Adrenal gland (tissue), 12 donors: ENCODE measurements around the gene MAN2A2. TPM values are rescaled to one million over a fixed set of nuclear protein-coding genes. Genes with fewer than 3 reads are reported as not detected.

Experiments used
- DNase-seq, 7 donors: peaks; one replicate each; pipeline ENCODE4 v3.0.0-alpha.2; 2019 to 2020
- H3K27ac ChIP-seq, 5 donors: fragments of 200-600 bp; sonication (generic) in 4 of 5; 1 replicate in 3 of 5; 2 replicates in 2 of 5; pipeline versions ENCODE4 v1.5.1 to v1.8.0; 2016 to 2020; ENCODE audit warnings: mild to moderate bottlenecking in 1 of 5
- H3K27me3 ChIP-seq: fragments of 200-600 bp; 2 replicates; pipeline ENCODE4 v1.8.0; 2021
- H3K36me3 ChIP-seq, 2 donors: fragments of 200-600 bp; replicated peaks in 1 of 2; 1 replicate in 1 of 2; 2 replicates in 1 of 2; pipeline versions ENCODE4 v1.5.1 to v1.8.0; 2018 to 2022
- H3K4me1 ChIP-seq, 2 donors: fragments of 200-600 bp; replicated peaks in 1 of 2; 1 replicate in 1 of 2; 2 replicates in 1 of 2; pipeline versions ENCODE4 v1.5.1 to v1.8.0; 2018 to 2021
- H3K4me3 ChIP-seq, 4 donors: fragments of 200-600 bp; sonication (generic) in 3 of 4; one replicate each; pipeline ENCODE4 v1.5.1; 2016 to 2018
- H3K9me3 ChIP-seq, 3 donors: fragments of 200-600 bp; sonication (generic) in 1 of 3; replicated peaks in 1 of 3; 1 replicate in 2 of 3; 2 replicates in 1 of 3; pipeline versions ENCODE4 v1.5.1 to v1.8.0; 2016 to 2021
- POLR2A ChIP-seq, 2 donors: fragments of 450-650 bp; IDR thresholded peaks; one replicate each; pipeline ENCODE4 v1.6.1; 2017; ENCODE audit warnings: antibody characterized with exemption in 2 of 2, mild to moderate bottlenecking in 2 of 2, moderate library complexity in 1 of 2
- WGBS, 4 donors: extraction: QIAGEN DNeasy Blood & Tissue Kit in 2 of 4; methylation state at CpG; one replicate each; pipeline versions ENCODE4 v1.1.5 to v1.1.7; 2013 to 2017; 5-methylcytosine and 5-hydroxymethylcytosine counted together
- intact Hi-C, 2 donors: fragments of 100-400 bp; cut with DNase I; formaldehyde crosslinking; loops; one replicate each; pipeline versions ENCODE4 v1.14.1 to v1.15.0; 2022 to 2023
- polyA plus RNA-seq, 3 donors: library from polyadenylated mRNA; stranded (reverse); fragments of 200-250 nt in 2 of 3; fragments of 350-450 nt in 1 of 3; fragmentation: Illumina TruSeq in 1 of 3; extraction: RNeasy Lipid Tissue Mini Kit (QIAGEN cat#74804) in 1 of 3; gene quantifications; one replicate each; pipeline ENCODE4 v1.2.3, GENCODE V29; 2013 to 2014
- total RNA-seq, 9 donors: library from RNA; depleted of rRNA in 4 of 9; stranded (reverse); fragments of >200 nt in 4 of 9; fragments of 120-200 nt in 1 of 9; fragmentation: NEBNext Ultra II Directional in 1 of 9; extraction: Animal tissue kit (Norgen Biotek cat#: 25700) in 1 of 9; gene quantifications; one replicate each; pipeline versions ENCODE4 v1.1.0 to v1.2.4, GENCODE V29; 2013 to 2023
- TF ChIP-seq, protein P1 (sequence below), 6 experiments: fragments of 450-650 bp in 4 of 6; fragments of 200-600 bp in 2 of 6; sonication (generic) in 1 of 6; IDR thresholded peaks; 1 replicate in 5 of 6; 2 replicates in 1 of 6; pipeline versions ENCODE4 v1.5.1 to v1.8.0; 2016 to 2021; ENCODE audit warnings: antibody characterized with exemption in 6 of 6, mild to moderate bottlenecking in 2 of 6, moderate library complexity in 1 of 6
- donor health status: healthy with polysubstance abuse.
- donor health status: Bipolar disorder and iron deficiency.
- donor health status: DM: yes; HTN: yes; CAD: no.
- donor health status: DM: no; HTN: no; CAD: no.
- donor health status: DM: no; HTN: no; CAD: no.
- donor health status: DM: yes; HTN: yes; CAD: no.

The MAN2A2 gene
- total and polyA plus RNA-seq, 12 donors = 13.3 to 94.6 (median 64.6) TPM

DNA sequence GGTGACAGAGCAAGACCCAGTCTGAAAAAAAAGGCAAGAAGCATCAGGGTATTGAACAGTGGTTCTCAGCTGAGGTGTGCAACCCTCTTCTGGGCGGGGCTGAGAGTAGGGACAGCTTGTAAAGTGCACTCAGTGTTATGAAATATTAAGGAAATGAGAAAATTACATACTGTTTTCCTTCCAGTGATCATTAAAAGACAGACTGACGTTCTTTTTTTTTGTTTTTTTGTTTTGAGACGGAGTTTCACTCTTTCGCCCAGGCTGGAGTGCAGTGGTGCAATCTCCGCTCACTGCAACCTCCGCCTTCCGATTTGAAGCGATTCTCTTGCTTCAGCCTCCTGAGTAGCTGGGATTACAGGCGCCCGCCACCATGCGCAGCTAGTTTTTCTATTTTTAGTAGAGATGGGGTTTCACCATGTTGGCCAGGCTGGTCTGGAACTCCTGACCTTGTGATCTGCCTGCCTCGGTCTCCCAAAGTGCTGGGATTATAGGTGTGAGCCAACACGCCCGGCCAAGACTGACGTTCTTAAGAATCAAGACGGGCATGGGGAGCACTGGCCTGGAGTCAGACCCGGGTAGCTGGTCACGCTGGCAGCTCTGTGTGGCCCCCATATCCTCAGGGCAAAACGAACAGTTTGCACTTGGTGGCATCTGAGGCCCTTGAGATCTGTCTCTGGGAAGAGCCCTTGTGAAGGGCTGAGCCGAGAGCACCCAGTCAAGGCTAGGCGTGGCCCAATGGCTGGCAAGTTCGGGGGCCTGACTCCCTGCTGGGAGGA is 11.4 kb downstream of the MAN2A2 start:
- intact Hi-C loops = no loop called here
- H3K9me3 ChIP-seq = no peaks in the 10 kb centered on the region
- peak overlapping the region in 4 of 5 donors; percentile 22 to 90 (median 83) for H3K27ac ChIP-seq
- H3K4me1 ChIP-seq = peaks cover 16 to 20% of the 10 kb centered on the region in 2 donors
- peaks cover 0 to 95% of the 10 kb centered on the region in 2 donors for H3K36me3 ChIP-seq
- no peak overlapping the region for H3K4me3 ChIP-seq
- DNase-seq = no peak
- 82 to 92% (median 86%) methylated on average over 20 to 22 of the region's 22 CpGs for WGBS, 4 donors
- TF ChIP-seq, protein P1, sequence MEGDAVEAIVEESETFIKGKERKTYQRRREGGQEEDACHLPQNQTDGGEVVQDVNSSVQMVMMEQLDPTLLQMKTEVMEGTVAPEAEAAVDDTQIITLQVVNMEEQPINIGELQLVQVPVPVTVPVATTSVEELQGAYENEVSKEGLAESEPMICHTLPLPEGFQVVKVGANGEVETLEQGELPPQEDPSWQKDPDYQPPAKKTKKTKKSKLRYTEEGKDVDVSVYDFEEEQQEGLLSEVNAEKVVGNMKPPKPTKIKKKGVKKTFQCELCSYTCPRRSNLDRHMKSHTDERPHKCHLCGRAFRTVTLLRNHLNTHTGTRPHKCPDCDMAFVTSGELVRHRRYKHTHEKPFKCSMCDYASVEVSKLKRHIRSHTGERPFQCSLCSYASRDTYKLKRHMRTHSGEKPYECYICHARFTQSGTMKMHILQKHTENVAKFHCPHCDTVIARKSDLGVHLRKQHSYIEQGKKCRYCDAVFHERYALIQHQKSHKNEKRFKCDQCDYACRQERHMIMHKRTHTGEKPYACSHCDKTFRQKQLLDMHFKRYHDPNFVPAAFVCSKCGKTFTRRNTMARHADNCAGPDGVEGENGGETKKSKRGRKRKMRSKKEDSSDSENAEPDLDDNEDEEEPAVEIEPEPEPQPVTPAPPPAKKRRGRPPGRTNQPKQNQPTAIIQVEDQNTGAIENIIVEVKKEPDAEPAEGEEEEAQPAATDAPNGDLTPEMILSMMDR (IDR thresholded peaks at IDR 0.05) = no peak
- no peak for TF ChIP-seq POLR2A (IDR thresholded peaks at IDR 0.05)
- no peaks in the 10 kb centered on the region for H3K27me3 ChIP-seq

DNA sequence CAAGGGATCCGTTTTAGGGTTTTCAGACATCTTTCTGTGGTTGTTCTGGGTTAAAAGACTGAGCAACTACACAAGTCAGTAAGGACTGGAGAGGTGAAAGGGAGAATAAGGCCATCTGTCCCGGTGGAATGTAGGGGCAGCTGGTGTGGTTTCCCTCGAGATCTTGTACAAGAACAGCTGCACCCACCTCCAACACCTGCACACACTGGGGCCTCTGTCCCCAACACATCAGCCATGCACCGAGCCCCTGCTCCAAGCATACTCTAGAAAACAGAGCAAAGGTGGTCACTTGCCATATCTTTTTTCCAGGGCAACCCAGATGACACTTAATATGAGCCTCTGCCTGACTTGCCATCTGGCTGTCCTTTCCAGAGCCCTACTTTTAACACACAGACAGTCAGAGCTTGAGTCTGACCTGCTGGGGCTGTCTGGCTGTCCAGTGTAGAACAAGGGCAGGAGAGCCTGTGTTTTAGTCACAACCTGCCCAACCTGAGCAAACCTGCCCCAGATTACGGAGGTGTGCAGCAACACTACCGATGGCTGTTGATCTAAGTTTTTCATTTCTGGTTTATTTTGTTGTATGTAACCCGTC is 12.2 kb downstream of the MAN2A2 start:
- DNase-seq = no peak
- H3K27me3 ChIP-seq = no peaks in the 10 kb centered on the region
- 48 to 64% (median 59%) methylated on average over 7 of the region's 7 CpGs for WGBS, 4 donors
- H3K36me3 ChIP-seq = peaks cover 0 to 95% of the 10 kb centered on the region in 2 donors
- H3K4me1 ChIP-seq = peaks cover 16 to 20% of the 10 kb centered on the region in 2 donors
- intact Hi-C loops = no loop called here
- H3K9me3 ChIP-seq = no peaks in the 10 kb centered on the region
- no peak overlapping the region for H3K4me3 ChIP-seq
- TF ChIP-seq, protein P1 (IDR thresholded peaks at IDR 0.05) = no peak
- TF ChIP-seq POLR2A (IDR thresholded peaks at IDR 0.05) = no peak
- H3K27ac ChIP-seq = peak overlapping the region; percentile 54 to 90 (median 80)

DNA sequence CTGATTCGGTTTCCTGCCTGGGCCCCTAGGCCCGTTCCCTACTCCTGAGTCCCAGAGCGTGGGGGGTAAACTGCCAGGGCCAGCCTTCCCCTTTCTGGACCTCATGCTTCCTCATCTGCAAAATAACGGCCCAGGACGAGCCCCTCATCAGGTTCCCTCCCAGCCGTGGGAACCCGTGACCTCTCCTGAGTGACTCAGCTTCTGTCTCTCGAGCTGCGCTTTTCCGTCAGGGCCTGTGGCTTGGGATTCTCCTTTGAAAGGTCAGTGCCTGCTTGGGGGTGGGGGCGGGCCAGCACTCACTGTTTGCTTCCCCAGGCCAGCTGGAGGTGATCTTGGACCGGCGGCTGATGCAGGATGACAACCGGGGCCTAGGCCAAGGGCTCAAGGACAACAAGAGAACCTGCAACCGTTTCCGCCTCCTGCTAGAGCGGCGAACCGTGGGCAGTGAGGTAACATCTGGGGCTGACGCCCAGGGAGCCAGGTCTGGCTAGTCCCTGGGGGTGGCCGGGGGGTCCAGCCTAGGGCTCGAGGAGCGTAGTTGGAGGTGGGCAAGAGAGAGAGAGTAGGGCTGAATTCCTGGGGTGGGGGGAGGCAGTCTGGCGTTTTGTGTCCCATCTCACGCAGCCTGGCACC is 12.8 kb downstream of the MAN2A2 start:
- H3K4me1 ChIP-seq = peaks cover 16 to 20% of the 10 kb centered on the region in 2 donors
- 35 to 59% (median 37%) methylated on average over 11 to 25 of the region's 25 CpGs for WGBS, 4 donors
- peak; percentile 81 to 95 (median 92) for DNase-seq
- H3K9me3 ChIP-seq = no peaks in the 10 kb centered on the region
- H3K36me3 ChIP-seq = peaks cover 0 to 95% of the 10 kb centered on the region in 2 donors
- peak overlapping the region; percentile 54 to 90 (median 80) for H3K27ac ChIP-seq
- intact Hi-C loops = no loop called here
- H3K4me3 ChIP-seq = peak overlapping the region in 1 of 4 donors; percentile 16
- TF ChIP-seq, protein P1 (IDR thresholded peaks at IDR 0.05) = no peak
- peak in 1 of 2 donors; percentile 25 for TF ChIP-seq POLR2A (IDR thresholded peaks at IDR 0.05)
- no peaks in the 10 kb centered on the region for H3K27me3 ChIP-seq

DNA sequence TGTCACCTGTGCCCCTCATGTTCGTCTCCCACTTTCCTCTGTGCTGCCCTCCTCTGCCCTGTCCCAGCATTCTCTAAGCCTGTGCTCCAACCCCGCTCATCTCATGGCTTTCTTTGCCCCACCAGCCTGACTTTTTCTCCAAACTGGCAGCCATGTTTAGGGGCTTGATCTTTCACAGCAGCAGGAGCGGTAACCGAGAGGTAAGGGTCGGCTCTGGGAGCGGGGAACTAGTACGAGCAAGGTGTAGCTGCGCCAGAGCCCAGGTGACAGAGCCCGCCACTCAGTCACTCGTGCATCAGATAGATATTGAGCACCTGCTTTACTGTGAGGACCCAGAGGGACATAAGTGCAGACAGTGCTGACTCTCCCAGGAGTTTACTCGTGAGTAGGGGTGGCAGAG is 13.4 kb downstream of the MAN2A2 start:
- DNase-seq = no peak
- Histone ChIP-seq H3K4me1 (peaks cover 16 to 20% of the 10 kb centered on the region in 2 donors), H3K27ac (peak overlapping the region in 3 of 5 donors; percentile 80 to 90 (median 86)), H3K9me3 (no peaks in the 10 kb centered on the region), H3K4me3 (peak overlapping the region in 1 of 4 donors; percentile 16), H3K27me3 (no peaks in the 10 kb centered on the region), H3K36me3 (peaks cover 0 to 95% of the 10 kb centered on the region in 2 donors)
- intact Hi-C loops = no loop called here
- WGBS, 4 donors = 79 to 89% (median 85%) methylated on average over 11 of the region's 11 CpGs
- TF ChIP-seq POLR2A (IDR thresholded peaks at IDR 0.05) = no peak
- TF ChIP-seq, protein P1 (IDR thresholded peaks at IDR 0.05) = no peak
